ENCODE data around the gene IFNA7.
"Not testable (repeated sequence)": the region's sequence is repeated elsewhere in the genome, so short reads cannot be mapped to it uniquely, and the experiment has no call there.

DNA sequence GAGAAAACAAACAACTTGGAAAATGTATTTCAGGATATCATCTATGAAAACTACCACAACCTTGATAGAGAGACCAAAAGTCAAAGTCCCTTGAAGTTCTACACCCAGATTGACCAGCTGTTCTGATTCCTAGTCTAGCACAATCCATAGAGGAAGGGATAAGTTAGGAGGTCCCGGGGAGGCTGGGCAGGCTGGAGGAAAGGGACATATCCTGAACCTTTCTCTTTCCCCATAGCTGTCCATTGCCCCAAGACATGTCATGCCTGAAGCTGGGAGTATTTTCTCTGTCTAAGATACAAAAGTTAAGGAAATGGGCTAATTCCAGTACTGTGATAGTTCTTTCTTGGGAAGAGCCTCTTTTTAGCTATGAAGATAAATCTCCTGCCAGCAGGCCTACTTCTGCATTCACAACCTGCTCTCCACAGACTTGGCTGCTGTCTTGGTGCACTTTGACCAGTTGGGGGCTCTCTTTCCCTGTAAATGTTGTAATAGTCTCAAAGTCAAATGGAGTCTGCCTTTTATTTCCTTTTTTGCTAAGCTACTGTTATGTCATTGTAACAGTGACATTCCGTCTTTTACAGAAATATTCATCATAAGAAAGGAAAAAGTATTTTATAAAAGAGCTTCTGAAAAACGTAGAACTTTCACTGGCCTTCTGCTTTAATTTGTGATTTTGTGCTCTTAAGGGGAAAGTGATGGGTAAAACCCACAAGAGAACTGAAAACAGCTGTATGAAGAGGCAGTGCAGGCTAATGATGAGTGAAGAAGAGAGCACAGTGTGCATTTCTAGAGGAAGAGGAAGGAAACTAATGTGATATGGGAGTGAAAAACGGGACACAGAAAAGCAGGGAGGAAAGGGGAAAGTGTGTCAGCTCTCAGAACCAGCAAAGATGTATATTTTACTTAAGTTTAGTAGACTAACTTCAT, 18.9 kb downstream of the IFNA7 start:
- not testable (repeated sequence) for TF ChIP-seq POLR2AphosphoS5 (IDR thresholded peaks at IDR 0.05; ENCODE audit: low read depth, low read length); POLR2A (IDR thresholded peaks at IDR 0.05; ENCODE audit: borderline replicate concordance, extremely low read depth, insufficient read depth, insufficient read length); EZH2 (IDR thresholded peaks at IDR 0.05); EGR1 (IDR thresholded peaks at IDR 0.05; ENCODE audit: low read depth); CEBPB (IDR thresholded peaks at IDR 0.05; ENCODE audit: low read depth)
- TF ChIP-seq, protein P1, sequence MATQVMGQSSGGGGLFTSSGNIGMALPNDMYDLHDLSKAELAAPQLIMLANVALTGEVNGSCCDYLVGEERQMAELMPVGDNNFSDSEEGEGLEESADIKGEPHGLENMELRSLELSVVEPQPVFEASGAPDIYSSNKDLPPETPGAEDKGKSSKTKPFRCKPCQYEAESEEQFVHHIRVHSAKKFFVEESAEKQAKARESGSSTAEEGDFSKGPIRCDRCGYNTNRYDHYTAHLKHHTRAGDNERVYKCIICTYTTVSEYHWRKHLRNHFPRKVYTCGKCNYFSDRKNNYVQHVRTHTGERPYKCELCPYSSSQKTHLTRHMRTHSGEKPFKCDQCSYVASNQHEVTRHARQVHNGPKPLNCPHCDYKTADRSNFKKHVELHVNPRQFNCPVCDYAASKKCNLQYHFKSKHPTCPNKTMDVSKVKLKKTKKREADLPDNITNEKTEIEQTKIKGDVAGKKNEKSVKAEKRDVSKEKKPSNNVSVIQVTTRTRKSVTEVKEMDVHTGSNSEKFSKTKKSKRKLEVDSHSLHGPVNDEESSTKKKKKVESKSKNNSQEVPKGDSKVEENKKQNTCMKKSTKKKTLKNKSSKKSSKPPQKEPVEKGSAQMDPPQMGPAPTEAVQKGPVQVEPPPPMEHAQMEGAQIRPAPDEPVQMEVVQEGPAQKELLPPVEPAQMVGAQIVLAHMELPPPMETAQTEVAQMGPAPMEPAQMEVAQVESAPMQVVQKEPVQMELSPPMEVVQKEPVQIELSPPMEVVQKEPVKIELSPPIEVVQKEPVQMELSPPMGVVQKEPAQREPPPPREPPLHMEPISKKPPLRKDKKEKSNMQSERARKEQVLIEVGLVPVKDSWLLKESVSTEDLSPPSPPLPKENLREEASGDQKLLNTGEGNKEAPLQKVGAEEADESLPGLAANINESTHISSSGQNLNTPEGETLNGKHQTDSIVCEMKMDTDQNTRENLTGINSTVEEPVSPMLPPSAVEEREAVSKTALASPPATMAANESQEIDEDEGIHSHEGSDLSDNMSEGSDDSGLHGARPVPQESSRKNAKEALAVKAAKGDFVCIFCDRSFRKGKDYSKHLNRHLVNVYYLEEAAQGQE (IDR thresholded peaks at IDR 0.05; ENCODE audit: low read depth), result not testable (repeated sequence)
- peak; percentile 52 for TF ChIP-seq RAD21 (IDR thresholded peaks at IDR 0.05; ENCODE audit: low read depth)
- TF ChIP-seq, protein P2, sequence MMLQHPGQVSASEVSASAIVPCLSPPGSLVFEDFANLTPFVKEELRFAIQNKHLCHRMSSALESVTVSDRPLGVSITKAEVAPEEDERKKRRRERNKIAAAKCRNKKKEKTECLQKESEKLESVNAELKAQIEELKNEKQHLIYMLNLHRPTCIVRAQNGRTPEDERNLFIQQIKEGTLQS (IDR thresholded peaks at IDR 0.05), result not testable (repeated sequence)
- TF ChIP-seq, protein P3, sequence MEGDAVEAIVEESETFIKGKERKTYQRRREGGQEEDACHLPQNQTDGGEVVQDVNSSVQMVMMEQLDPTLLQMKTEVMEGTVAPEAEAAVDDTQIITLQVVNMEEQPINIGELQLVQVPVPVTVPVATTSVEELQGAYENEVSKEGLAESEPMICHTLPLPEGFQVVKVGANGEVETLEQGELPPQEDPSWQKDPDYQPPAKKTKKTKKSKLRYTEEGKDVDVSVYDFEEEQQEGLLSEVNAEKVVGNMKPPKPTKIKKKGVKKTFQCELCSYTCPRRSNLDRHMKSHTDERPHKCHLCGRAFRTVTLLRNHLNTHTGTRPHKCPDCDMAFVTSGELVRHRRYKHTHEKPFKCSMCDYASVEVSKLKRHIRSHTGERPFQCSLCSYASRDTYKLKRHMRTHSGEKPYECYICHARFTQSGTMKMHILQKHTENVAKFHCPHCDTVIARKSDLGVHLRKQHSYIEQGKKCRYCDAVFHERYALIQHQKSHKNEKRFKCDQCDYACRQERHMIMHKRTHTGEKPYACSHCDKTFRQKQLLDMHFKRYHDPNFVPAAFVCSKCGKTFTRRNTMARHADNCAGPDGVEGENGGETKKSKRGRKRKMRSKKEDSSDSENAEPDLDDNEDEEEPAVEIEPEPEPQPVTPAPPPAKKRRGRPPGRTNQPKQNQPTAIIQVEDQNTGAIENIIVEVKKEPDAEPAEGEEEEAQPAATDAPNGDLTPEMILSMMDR (IDR thresholded peaks at IDR 0.05 in 2 of 3, conservative IDR thresholded peaks at IDR 0.05 in 1 of 3; ENCODE audit: borderline replicate concordance in 1 of 3, insufficient read depth in 1 of 3, low read depth in 2 of 3, low read length in 2 of 3), result peak; percentile 23 to 64 (median 62); a peak in 5 of 6 replicates

Data from HCT116 (cell line).